ENCODE results near the gene FPGS. TPM values are rescaled to one million over a fixed set of nuclear protein-coding genes. Genes with fewer than 3 reads are reported as not detected.

FPGS gene
- total RNA-seq, 4 donors from 2014 or later, result 38.2 to 52.0 (median 47.0) TPM

GRCh38 chr9:127847833-127848755 lies 45.4 kb downstream of the FPGS start:
- Histone ChIP-seq H3K36me3 (peaks cover 0 to 4% (median 0%) of the 10 kb centered on the region in 3 donors), H3K9me3 (peaks cover 0 to 18% (median 5%) of the 10 kb centered on the region in 3 donors), H3K27me3 (no peaks in the 10 kb centered on the region), H3K4me1 (peaks cover 0 to 56% (median 16%) of the 10 kb centered on the region in 3 donors), H3K4me3 (peak overlapping the region in 2 of 4 donors; percentile 16 to 21), H3K27ac (peak overlapping the region in 3 of 4 donors; percentile 52 to 80 (median 68))
- no peak for DNase-seq
- no peak for TF ChIP-seq POLR2A (IDR thresholded peaks at IDR 0.05)
- no peak for TF ChIP-seq CTCF (IDR thresholded peaks at IDR 0.05)
- intact Hi-C loops (cut with DNase I), result no loop called here
- 70 to 73% methylated on average over 11 to 12 of the region's 12 CpGs for WGBS, 2 donors

- Histone ChIP-seq H3K4me3 (peak overlapping the region in 2 of 4 donors; percentile 16 to 68), H3K4me1 (peaks cover 0 to 62% (median 16%) of the 10 kb centered on the region in 3 donors), H3K27ac (peak overlapping the region in 2 of 4 donors; percentile 13 to 21), H3K27me3 (no peaks in the 10 kb centered on the region), H3K36me3 (peaks cover 0 to 4% (median 0%) of the 10 kb centered on the region in 3 donors), H3K9me3 (peaks cover 0 to 18% (median 5%) of the 10 kb centered on the region in 3 donors)
- intact Hi-C loops (cut with DNase I), result no loop called here
- WGBS, 2 donors, result 91 to 97% methylated on average over 9 of the region's 10 CpGs
- TF ChIP-seq CTCF (IDR thresholded peaks at IDR 0.05) (no peak), POLR2A (IDR thresholded peaks at IDR 0.05) (no peak)
- DNase-seq, result no peak
Observed at GRCh38 chr9:127848756-127849504, 46.2 kb downstream of the FPGS start.

GRCh38 chr9:127850286-127850830 lies 47.7 kb downstream of the FPGS start:
- intact Hi-C loops (cut with DNase I), result no loop called here
- peaks cover 0 to 18% (median 5%) of the 10 kb centered on the region in 3 donors for H3K9me3 ChIP-seq
- H3K36me3 ChIP-seq, result peaks cover 0 to 4% (median 0%) of the 10 kb centered on the region in 3 donors
- no peaks in the 10 kb centered on the region for H3K27me3 ChIP-seq
- WGBS, 2 donors, result 79 to 84% methylated on average over 10 to 12 of the region's 17 CpGs
- DNase-seq, result no peak
- H3K4me3 ChIP-seq, result peak overlapping the region in 3 of 4 donors; percentile 50 to 68 (median 60)
- TF ChIP-seq CTCF (IDR thresholded peaks at IDR 0.05), result no peak
- TF ChIP-seq POLR2A (IDR thresholded peaks at IDR 0.05), result no peak
- peak overlapping the region in 3 of 4 donors; percentile 32 to 90 (median 36) for H3K27ac ChIP-seq
- peaks cover 10 to 69% (median 22%) of the 10 kb centered on the region in 3 donors for H3K4me1 ChIP-seq

GRCh38 chr9:127852829-127853228 lies 50.1 kb downstream of the FPGS start:
- H3K36me3 ChIP-seq, result peaks cover 0 to 4% (median 0%) of the 10 kb centered on the region in 3 donors
- DNase-seq, result no peak
- no peaks in the 10 kb centered on the region for H3K27me3 ChIP-seq
- peak overlapping the region; percentile 73 to 92 (median 84) for H3K27ac ChIP-seq
- H3K4me3 ChIP-seq, result peak overlapping the region; percentile 29 to 68 (median 55)
- 65 to 82% methylated on average over 9 of the region's 9 CpGs for WGBS, 2 donors
- intact Hi-C loops (cut with DNase I), result no loop called here
- TF ChIP-seq POLR2A (IDR thresholded peaks at IDR 0.05) (no peak), CTCF (IDR thresholded peaks at IDR 0.05) (no peak)
- H3K4me1 ChIP-seq, result peaks cover 10 to 68% (median 11%) of the 10 kb centered on the region in 3 donors
- H3K9me3 ChIP-seq, result peaks cover 0 to 18% (median 5%) of the 10 kb centered on the region in 3 donors
